KMS-11 (cell line): ENCODE measurements around the gene ORAI3.

Source experiments
- H2AFZ ChIP-seq: fragments of 200-600 bp; sonication (generic); 2 replicates; pipeline ENCODE4 v1.6.1; 2016; ENCODE audit warnings: antibody characterized with exemption, mixed run types, low read depth
- H3K27ac ChIP-seq: fragments of 200-600 bp; sonication (generic); 2 replicates; pipeline ENCODE4 v1.6.1; 2016; ENCODE audit warnings: mild to moderate bottlenecking, mixed run types
- H3K27me3 ChIP-seq: fragments of 200-600 bp; sonication (generic); 2 replicates; pipeline ENCODE4 v1.6.1; 2017; ENCODE audit warnings: mild to moderate bottlenecking, low read depth, mixed run types, moderate library complexity; ENCODE audit not compliant: insufficient read depth
- H3K36me3 ChIP-seq: fragments of 200-600 bp; sonication (generic); 2 replicates; pipeline ENCODE4 v1.6.1; 2017; ENCODE audit warnings: mild to moderate bottlenecking, mixed run types; ENCODE audit not compliant: insufficient read depth
- H3K4me1 ChIP-seq: fragments of 200-600 bp; sonication (generic); 2 replicates; pipeline ENCODE4 v1.6.1; 2016; ENCODE audit warnings: mild to moderate bottlenecking, low read depth, mixed run types; ENCODE audit not compliant: poor library complexity, severe bottlenecking
- H3K4me2 ChIP-seq: fragments of 200-600 bp; sonication (generic); 2 replicates; pipeline ENCODE4 v1.7.0; 2016; ENCODE audit warnings: mild to moderate bottlenecking, mixed run types
- H3K4me3 ChIP-seq: fragments of 200-600 bp; sonication (generic); IDR thresholded peaks from 2 replicates; pipeline ENCODE4 v1.6.1; 2017; ENCODE audit warnings: low read depth, low read length, mixed read lengths; ENCODE audit not compliant: insufficient read depth
- H3K79me2 ChIP-seq: fragments of 200-600 bp; sonication (generic); 2 replicates; pipeline ENCODE4 v1.6.1; 2016; ENCODE audit warnings: low read depth, mixed run types; ENCODE audit not compliant: insufficient read depth
- H3K9ac ChIP-seq: fragments of 200-600 bp; sonication (generic); 2 replicates; pipeline ENCODE4 v1.6.1; 2016; ENCODE audit warnings: mild to moderate bottlenecking, mixed run types
- H4K20me1 ChIP-seq: fragments of 200-600 bp; sonication (generic); 2 replicates; pipeline ENCODE4 v1.6.1; 2016; ENCODE audit warnings: mild to moderate bottlenecking, mixed run types; ENCODE audit not compliant: insufficient read depth
- CTCF ChIP-seq: fragments of 200-600 bp; sonication (generic); conservative IDR thresholded peaks from 2 replicates; pipeline ENCODE4 v1.6.1; 2017; ENCODE audit warnings: low read depth, mild to moderate bottlenecking, antibody characterized with exemption, low read length, moderate library complexity, mixed read lengths

ORAI3 gene

GRCh38 chr16:30980959-30981358, 32.1 kb downstream of the ORAI3 start:
- no peak overlapping the region for H2AFZ ChIP-seq
- no peaks in the 10 kb centered on the region for H4K20me1 ChIP-seq
- H3K9ac ChIP-seq, result no peak overlapping the region
- H3K4me2 ChIP-seq, result no peak overlapping the region
- no peak overlapping the region for H3K4me3 ChIP-seq
- H3K4me1 ChIP-seq, result no peaks in the 10 kb centered on the region
- peaks cover 5% of the 10 kb centered on the region; the same call in 1 of the 2 replicates for H3K36me3 ChIP-seq
- no peak for TF ChIP-seq CTCF
- no peaks in the 10 kb centered on the region for H3K79me2 ChIP-seq
- H3K27me3 ChIP-seq, result no peaks in the 10 kb centered on the region
- H3K27ac ChIP-seq, result no peak overlapping the region

GRCh38 chr16:30982548-30983288, 33.9 kb downstream of the ORAI3 start:
- H3K4me2 ChIP-seq, result no peak overlapping the region
- no peak overlapping the region for H3K9ac ChIP-seq
- H3K36me3 ChIP-seq, result 0 out of 2 replicates have a peak, but pooled peaks cover 5% of the 10 kb centered on the region
- no peak for TF ChIP-seq CTCF
- no peak overlapping the region for H3K4me3 ChIP-seq
- no peak overlapping the region for H3K27ac ChIP-seq
- H2AFZ ChIP-seq, result no peak overlapping the region
- H3K79me2 ChIP-seq, result no peaks in the 10 kb centered on the region
- H4K20me1 ChIP-seq, result no peaks in the 10 kb centered on the region
- H3K27me3 ChIP-seq, result no peaks in the 10 kb centered on the region
- no peaks in the 10 kb centered on the region for H3K4me1 ChIP-seq

GRCh38 chr16:30983289-30983889, 34.5 kb downstream of the ORAI3 start:
- no peak overlapping the region for H3K4me2 ChIP-seq
- no peaks in the 10 kb centered on the region for H4K20me1 ChIP-seq
- 0 out of 2 replicates have a peak, but pooled peaks cover 5% of the 10 kb centered on the region for H3K36me3 ChIP-seq
- H3K27ac ChIP-seq, result no peak overlapping the region
- no peaks in the 10 kb centered on the region for H3K79me2 ChIP-seq
- H3K4me1 ChIP-seq, result no peaks in the 10 kb centered on the region
- H3K4me3 ChIP-seq, result no peak overlapping the region
- TF ChIP-seq CTCF, result no peak
- H3K27me3 ChIP-seq, result no peaks in the 10 kb centered on the region
- no peak overlapping the region for H3K9ac ChIP-seq
- H2AFZ ChIP-seq, result no peak overlapping the region

DNA sequence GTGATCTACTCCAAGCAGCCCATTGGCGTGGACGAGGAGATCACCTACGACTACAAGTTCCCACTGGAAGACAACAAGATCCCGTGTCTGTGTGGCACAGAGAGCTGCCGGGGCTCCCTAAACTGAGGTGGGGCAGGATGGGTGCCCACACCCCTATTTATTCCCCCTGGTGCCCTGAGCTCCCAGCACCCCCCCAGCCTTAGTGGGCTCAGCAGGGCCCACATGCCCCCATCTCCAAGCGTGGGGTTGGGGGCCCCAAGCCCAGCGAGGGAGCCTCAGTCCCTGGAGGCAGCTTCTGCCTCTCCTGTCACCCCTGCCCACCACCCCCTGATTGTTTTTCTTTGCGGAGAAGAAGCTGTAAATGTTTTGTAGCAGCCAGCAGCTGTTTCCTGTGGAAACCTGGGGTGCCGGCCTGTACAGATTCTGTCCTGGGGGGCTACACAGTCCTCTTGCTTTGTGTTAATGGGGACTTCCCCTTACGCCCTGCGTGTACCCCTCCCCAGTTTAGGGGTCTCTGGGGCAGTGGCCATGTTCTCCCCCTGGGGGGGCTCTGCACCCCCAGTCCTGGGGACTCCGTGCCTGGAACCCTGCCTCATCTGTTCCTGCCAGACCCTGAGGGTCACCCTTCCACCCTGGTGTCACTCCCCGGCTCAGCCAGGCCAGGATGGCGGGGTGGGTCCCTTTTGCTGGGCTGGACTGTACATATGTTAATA, 35.2 kb downstream of the ORAI3 start:
- no peaks in the 10 kb centered on the region for H3K79me2 ChIP-seq
- no peak overlapping the region for H3K4me3 ChIP-seq
- H2AFZ ChIP-seq, result no peak overlapping the region
- no peaks in the 10 kb centered on the region for H4K20me1 ChIP-seq
- no peak overlapping the region for H3K27ac ChIP-seq
- no peaks in the 10 kb centered on the region for H3K27me3 ChIP-seq
- no peak for TF ChIP-seq CTCF
- no peaks in the 10 kb centered on the region for H3K4me1 ChIP-seq
- no peak overlapping the region for H3K9ac ChIP-seq
- 0 out of 2 replicates have a peak, but pooled peaks cover 5% of the 10 kb centered on the region for H3K36me3 ChIP-seq
- H3K4me2 ChIP-seq, result no peak overlapping the region
